ENCODE results near the gene NDUFS8.

- TF ChIP-seq CTCF (IDR thresholded peaks at IDR 0.05), result no peak
- TF ChIP-seq POLR2A (IDR thresholded peaks at IDR 0.05), result no peak
Observed at GRCh38 chr11:68047437-68048290, 17.2 kb downstream of the NDUFS8 start.

Data from testis (tissue), 2 donors.